Astrocyte (in vitro differentiated cells and primary cell): Measurements from ENCODE around the gene KCNK2. TPM values are rescaled to one million over a fixed set of nuclear protein-coding genes. Genes with fewer than 3 reads are reported as not detected.

Experiments used
- DNase-seq: peaks from one replicate; pipeline ENCODE4 v3.0.0-alpha.2; 2010; ENCODE audit warnings: low read depth
- FAIRE-seq: peaks from 2 replicates; lab custom pipeline; 2011; peaks lifted over from hg19 to GRCh38; lab: Jason Lieb, UNC
- H2AFZ ChIP-seq: 2 replicates; pipeline ENCODE4 v1.6.0; 2012; ENCODE audit warnings: low read depth, low read length, inconsistent platforms
- H3K27ac ChIP-seq: 2 replicates; pipeline ENCODE4 v1.5.1; 2011; ENCODE audit warnings: low read depth, low read length, inconsistent platforms
- H3K27me3 ChIP-seq: 2 replicates; pipeline ENCODE4 v1.6.0; 2011; ENCODE audit warnings: low read length, inconsistent platforms; ENCODE audit not compliant: insufficient read depth
- H3K36me3 ChIP-seq: 2 replicates; pipeline ENCODE4 v1.5.1; 2011; ENCODE audit warnings: low read length, inconsistent platforms; ENCODE audit not compliant: insufficient read depth
- H3K4me1 ChIP-seq: 2 replicates; pipeline ENCODE4 v1.5.1; 2011; ENCODE audit warnings: low read length, inconsistent platforms; ENCODE audit not compliant: insufficient read depth
- H3K4me2 ChIP-seq: 2 replicates; pipeline ENCODE4 v1.6.0; 2012; ENCODE audit warnings: low read length, inconsistent platforms
- H3K4me3 ChIP-seq: 2 replicates; pipeline ENCODE4 v1.5.1; 2011; ENCODE audit warnings: low read depth, mild to moderate bottlenecking, low read length, inconsistent platforms; ENCODE audit not compliant: insufficient read depth
- H3K79me2 ChIP-seq: 2 replicates; pipeline ENCODE4 v1.6.0; 2012; ENCODE audit warnings: mild to moderate bottlenecking, low read length, inconsistent platforms; ENCODE audit not compliant: insufficient read depth
- H3K9ac ChIP-seq: 2 replicates; pipeline ENCODE4 v1.6.0; 2012; ENCODE audit warnings: mild to moderate bottlenecking, low read length, inconsistent platforms
- H3K9me3 ChIP-seq: 2 replicates; pipeline ENCODE4 v1.5.1; 2012; ENCODE audit warnings: low read depth, mild to moderate bottlenecking, low read length, inconsistent platforms; ENCODE audit not compliant: insufficient read depth
- H4K20me1 ChIP-seq: 2 replicates; pipeline ENCODE4 v1.6.0; 2012; ENCODE audit warnings: low read length, inconsistent platforms; ENCODE audit not compliant: insufficient read depth
- H3K27ac Mint-ChIP-seq: one replicate; pipeline ENCODE4 v1.8.0; 2021; ENCODE audit warnings: mild to moderate bottlenecking, mixed read lengths; ENCODE audit not compliant: unreplicated experiment
- H3K27me3 Mint-ChIP-seq: one replicate; pipeline ENCODE4 v1.8.0; 2021; ENCODE audit warnings: low read depth, mixed read lengths; ENCODE audit not compliant: unreplicated experiment
- H3K36me3 Mint-ChIP-seq: one replicate; pipeline ENCODE4 v1.8.0; 2021; ENCODE audit warnings: low read depth, mixed read lengths; ENCODE audit not compliant: unreplicated experiment
- H3K4me1 Mint-ChIP-seq: one replicate; pipeline ENCODE4 v1.8.0; 2021; ENCODE audit warnings: low read depth, mixed read lengths; ENCODE audit not compliant: unreplicated experiment
- H3K4me3 Mint-ChIP-seq: one replicate; pipeline ENCODE4 v1.8.0; 2021; ENCODE audit warnings: mild to moderate bottlenecking, moderate library complexity, mixed read lengths; ENCODE audit not compliant: unreplicated experiment
- H3K9me3 Mint-ChIP-seq: one replicate; pipeline ENCODE4 v1.8.0; 2021; ENCODE audit warnings: mild to moderate bottlenecking, mixed read lengths; ENCODE audit not compliant: unreplicated experiment
- EZH2 ChIP-seq: IDR thresholded peaks from 2 replicates; pipeline ENCODE4 v1.6.1; 2012; ENCODE audit warnings: mild to moderate bottlenecking, low read length, inconsistent platforms; ENCODE audit not compliant: insufficient read depth
- total RNA-seq: library from RNA; stranded (reverse); gene quantifications from 2 replicates; pipeline ENCODE4 v1.2.1, GENCODE V29; 2021
- TF ChIP-seq, protein P1 (sequence below): IDR thresholded peaks from 2 replicates; pipeline ENCODE4 v1.5.1; 2011; ENCODE audit warnings: low read depth, mild to moderate bottlenecking, inconsistent platforms, low read length, moderate library complexity; ENCODE audit not compliant: insufficient read depth

Gene KCNK2
- total RNA-seq, 1 donor from 2014 or later, result 0.16 TPM

DNA sequence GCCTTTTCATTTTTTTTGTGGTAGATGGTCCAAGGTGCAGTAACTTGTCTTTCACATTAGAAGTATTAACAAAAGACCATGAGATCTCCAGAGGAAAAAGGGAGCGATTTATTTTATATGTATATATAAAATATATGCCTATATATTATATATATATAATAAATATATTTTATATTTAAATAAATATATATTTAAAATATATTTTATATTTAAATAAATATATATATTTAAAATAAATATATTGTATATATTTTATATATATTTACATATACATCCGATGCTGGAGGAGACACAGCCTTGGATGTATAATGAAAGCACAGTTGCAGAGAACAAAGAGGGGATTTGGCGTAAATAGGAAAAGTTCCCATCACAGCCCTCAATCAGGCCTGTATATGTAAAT, 182.1 kb downstream of the KCNK2 start:
- Mint-ChIP-seq H3K4me3 (no peak overlapping the region), H3K36me3 (no peaks in the 10 kb centered on the region), H3K9me3 (peaks cover 3% of the 10 kb centered on the region), H3K27ac (no peak overlapping the region), H3K4me1 (no peaks in the 10 kb centered on the region), H3K27me3 (peaks cover 2% of the 10 kb centered on the region)
- no peaks in the 10 kb centered on the region for H3K9me3 ChIP-seq
- no peaks in the 10 kb centered on the region for H4K20me1 ChIP-seq
- DNase-seq, result no peak
- no peaks in the 10 kb centered on the region for H3K4me1 ChIP-seq
- H3K79me2 ChIP-seq, result no peaks in the 10 kb centered on the region
- H3K36me3 ChIP-seq, result no peaks in the 10 kb centered on the region
- no peak overlapping the region for H3K27ac ChIP-seq
- no peak for FAIRE-seq
- no peak overlapping the region for H2AFZ ChIP-seq
- no peak overlapping the region for H3K9ac ChIP-seq
- H3K27me3 ChIP-seq, result no peaks in the 10 kb centered on the region
- TF ChIP-seq, protein P1, sequence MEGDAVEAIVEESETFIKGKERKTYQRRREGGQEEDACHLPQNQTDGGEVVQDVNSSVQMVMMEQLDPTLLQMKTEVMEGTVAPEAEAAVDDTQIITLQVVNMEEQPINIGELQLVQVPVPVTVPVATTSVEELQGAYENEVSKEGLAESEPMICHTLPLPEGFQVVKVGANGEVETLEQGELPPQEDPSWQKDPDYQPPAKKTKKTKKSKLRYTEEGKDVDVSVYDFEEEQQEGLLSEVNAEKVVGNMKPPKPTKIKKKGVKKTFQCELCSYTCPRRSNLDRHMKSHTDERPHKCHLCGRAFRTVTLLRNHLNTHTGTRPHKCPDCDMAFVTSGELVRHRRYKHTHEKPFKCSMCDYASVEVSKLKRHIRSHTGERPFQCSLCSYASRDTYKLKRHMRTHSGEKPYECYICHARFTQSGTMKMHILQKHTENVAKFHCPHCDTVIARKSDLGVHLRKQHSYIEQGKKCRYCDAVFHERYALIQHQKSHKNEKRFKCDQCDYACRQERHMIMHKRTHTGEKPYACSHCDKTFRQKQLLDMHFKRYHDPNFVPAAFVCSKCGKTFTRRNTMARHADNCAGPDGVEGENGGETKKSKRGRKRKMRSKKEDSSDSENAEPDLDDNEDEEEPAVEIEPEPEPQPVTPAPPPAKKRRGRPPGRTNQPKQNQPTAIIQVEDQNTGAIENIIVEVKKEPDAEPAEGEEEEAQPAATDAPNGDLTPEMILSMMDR, result no peak
- TF ChIP-seq EZH2, result no peak
- H3K4me2 ChIP-seq, result no peak overlapping the region
- no peak overlapping the region for H3K4me3 ChIP-seq

DNA sequence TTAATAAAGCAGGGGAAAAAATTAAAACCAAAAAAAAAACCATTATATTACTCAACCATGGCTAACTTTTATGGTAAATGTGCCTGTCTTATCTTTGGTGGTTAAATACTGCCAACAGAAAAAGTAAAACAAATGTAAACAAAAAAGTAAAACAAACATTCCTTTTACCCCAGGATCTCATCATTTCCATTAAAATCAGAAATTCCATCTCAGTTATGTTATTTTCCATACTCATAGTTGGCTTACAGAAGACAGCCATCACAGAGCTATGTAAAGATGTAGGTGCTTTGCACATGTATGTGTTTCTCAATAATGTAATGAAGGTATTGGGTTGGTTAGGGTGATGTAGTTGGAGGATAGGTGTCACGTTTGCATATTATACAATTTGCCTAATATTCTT, 185.0 kb downstream of the KCNK2 start:
- no peaks in the 10 kb centered on the region for H3K4me1 Mint-ChIP-seq
- peaks cover 5% of the 10 kb centered on the region for H3K27me3 Mint-ChIP-seq
- H4K20me1 ChIP-seq, result no peaks in the 10 kb centered on the region
- H2AFZ ChIP-seq, result no peak overlapping the region
- no peak overlapping the region for H3K27ac ChIP-seq
- no peaks in the 10 kb centered on the region for H3K36me3 ChIP-seq
- H3K4me1 ChIP-seq, result no peaks in the 10 kb centered on the region
- H3K27ac Mint-ChIP-seq, result no peak overlapping the region
- no peaks in the 10 kb centered on the region for H3K79me2 ChIP-seq
- no peak for TF ChIP-seq EZH2
- TF ChIP-seq, protein P1, result no peak
- no peaks in the 10 kb centered on the region for H3K9me3 ChIP-seq
- H3K4me2 ChIP-seq, result no peak overlapping the region
- peaks cover 3% of the 10 kb centered on the region for H3K9me3 Mint-ChIP-seq
- no peak overlapping the region for H3K4me3 Mint-ChIP-seq
- DNase-seq (no peak), FAIRE-seq (no peak)
- no peak overlapping the region for H3K9ac ChIP-seq
- H3K4me3 ChIP-seq, result no peak overlapping the region
- H3K27me3 ChIP-seq, result no peaks in the 10 kb centered on the region
- H3K36me3 Mint-ChIP-seq, result no peaks in the 10 kb centered on the region

DNA sequence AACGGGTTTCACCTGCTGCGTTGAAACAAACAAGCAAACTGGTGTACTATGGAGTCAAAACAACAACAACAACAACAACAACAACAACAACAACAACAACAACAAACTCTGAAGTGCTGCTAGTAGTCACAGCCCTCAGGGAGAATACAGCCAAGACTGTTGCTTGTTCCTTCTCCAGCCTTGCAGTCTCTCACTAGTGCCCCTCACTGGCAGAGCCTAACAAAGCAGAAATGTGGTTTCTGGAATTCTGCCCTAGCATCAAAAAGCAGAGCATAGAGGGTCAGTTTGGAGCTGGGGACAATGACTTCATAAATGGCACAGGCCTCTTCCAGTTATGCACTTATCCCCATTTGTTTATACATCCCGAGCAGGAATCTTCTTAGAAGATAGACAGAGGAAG, 187.4 kb downstream of the KCNK2 start:
- H3K27ac Mint-ChIP-seq, result no peak overlapping the region

More for the DNA sequence above, 187.4 kb downstream of the KCNK2 start:
- Mint-ChIP-seq H3K4me3 (no peak overlapping the region), H3K9me3 (peaks cover 3% of the 10 kb centered on the region), H3K27me3 (peaks cover 5% of the 10 kb centered on the region), H3K36me3 (no peaks in the 10 kb centered on the region), H3K4me1 (peaks cover 16% of the 10 kb centered on the region)
- DNase-seq (no peak), FAIRE-seq (no peak)
- no peak overlapping the region for H3K27ac ChIP-seq
- H3K9me3 ChIP-seq, result no peaks in the 10 kb centered on the region
- H4K20me1 ChIP-seq, result no peaks in the 10 kb centered on the region
- H2AFZ ChIP-seq, result no peak overlapping the region
- H3K79me2 ChIP-seq, result no peaks in the 10 kb centered on the region
- H3K4me1 ChIP-seq, result peaks cover 15% of the 10 kb centered on the region
- no peak overlapping the region for H3K4me2 ChIP-seq
- H3K4me3 ChIP-seq, result no peak overlapping the region
- no peak overlapping the region for H3K9ac ChIP-seq
- no peaks in the 10 kb centered on the region for H3K27me3 ChIP-seq
- no peaks in the 10 kb centered on the region for H3K36me3 ChIP-seq
- TF ChIP-seq, protein P1, result no peak
- TF ChIP-seq EZH2, result no peak
